ENCODE results near the gene EPB41. TPM values are rescaled to one million over a fixed set of nuclear protein-coding genes. Genes with fewer than 3 reads are reported as not detected.
"Not testable (repeated sequence)": the region's sequence is repeated elsewhere in the genome, so short reads cannot be mapped to it uniquely, and the experiment has no call there.

The EPB41 gene
- total RNA-seq, 1 donor from 2014 or later: 46.9 TPM

- FAIRE-seq: peak; percentile 26
- peak; percentile 22 to 46 for DNase-seq (ENCODE audit: low spot score in 2 of 2)
These were observed 119.6 kb downstream of the EPB41 start for GRCh38 chr1:29033829-29034466.

GRCh38 chr1:29043274-29043965, 129.1 kb downstream of the EPB41 start:
- FAIRE-seq: no peak
- DNase-seq (ENCODE audit: low spot score in 2 of 2): no peak

GRCh38 chr1:29044010-29044409, 129.6 kb downstream of the EPB41 start:
- DNase-seq (ENCODE audit: low spot score in 2 of 2): no peak
- FAIRE-seq: no peak

- not testable (repeated sequence) for FAIRE-seq; DNase-seq (ENCODE audit: low spot score in 2 of 2)
These were observed 131.3 kb downstream of the EPB41 start for GRCh38 chr1:29045663-29046062.

- no peak for FAIRE-seq
These were observed 132.8 kb downstream of the EPB41 start for GRCh38 chr1:29047142-29047541.

GRCh38 chr1:29050166-29050565, 135.8 kb downstream of the EPB41 start:
- DNase-seq (ENCODE audit: low spot score in 2 of 2) (no peak), FAIRE-seq (no peak)

More at GRCh38 chr1:29047142-29047541, 132.8 kb downstream of the EPB41 start:
- no peak for DNase-seq (ENCODE audit: low spot score in 2 of 2)

GRCh38 chr1:29052100-29052499, 137.7 kb downstream of the EPB41 start:
- no peak for FAIRE-seq
- DNase-seq (ENCODE audit: low spot score in 2 of 2): no peak

GRCh38 chr1:29052941-29053340, 138.6 kb downstream of the EPB41 start:
- FAIRE-seq (no peak), DNase-seq (ENCODE audit: low spot score in 2 of 2) (no peak)

- no peak for FAIRE-seq
- DNase-seq (ENCODE audit: low spot score in 2 of 2): no peak
These were observed 140.8 kb downstream of the EPB41 start for GRCh38 chr1:29055160-29055559.

GRCh38 chr1:29056256-29056655, 141.9 kb downstream of the EPB41 start:
- no peak for FAIRE-seq
- no peak for DNase-seq (ENCODE audit: low spot score in 2 of 2)

- no peak for DNase-seq (ENCODE audit: low spot score in 2 of 2)
- FAIRE-seq: no peak
These were observed 143.3 kb downstream of the EPB41 start for GRCh38 chr1:29057700-29058099.

- FAIRE-seq (no peak), DNase-seq (ENCODE audit: low spot score in 2 of 2) (no peak)
These were observed 148.0 kb downstream of the EPB41 start for GRCh38 chr1:29062157-29062942.

GRCh38 chr1:29064064-29064463, 149.7 kb downstream of the EPB41 start:
- FAIRE-seq (no peak), DNase-seq (ENCODE audit: low spot score in 2 of 2) (no peak)

GRCh38 chr1:29077155-29077554, 162.8 kb downstream of the EPB41 start:
- no peak for FAIRE-seq
- no peak for DNase-seq (ENCODE audit: low spot score in 2 of 2)

- FAIRE-seq: not testable (repeated sequence)
These were observed 165.7 kb downstream of the EPB41 start for GRCh38 chr1:29079916-29080629.

GRCh38 chr1:29081201-29081600, 166.8 kb downstream of the EPB41 start:
- no peak for DNase-seq (ENCODE audit: low spot score in 2 of 2)
- no peak for FAIRE-seq

More at GRCh38 chr1:29079916-29080629, 165.7 kb downstream of the EPB41 start:
- DNase-seq (ENCODE audit: low spot score in 2 of 2): not testable (repeated sequence)

GRCh38 chr1:29082519-29082918, 168.2 kb downstream of the EPB41 start:
- FAIRE-seq: no peak
- no peak for DNase-seq (ENCODE audit: low spot score in 2 of 2)

- no peak for DNase-seq (ENCODE audit: low spot score in 2 of 2)
- no peak for FAIRE-seq
These were observed 169.2 kb downstream of the EPB41 start for GRCh38 chr1:29083317-29084195.

- FAIRE-seq (no peak), DNase-seq (ENCODE audit: low spot score in 2 of 2) (no peak)
These were observed 169.8 kb downstream of the EPB41 start for GRCh38 chr1:29084196-29084521.
